ENCODE results near the gene CCR4. TPM values are rescaled to one million over a fixed set of nuclear protein-coding genes. Genes with fewer than 3 reads are reported as not detected.
"Not testable (repeated sequence)": the region's sequence is repeated elsewhere in the genome, so short reads cannot be mapped to it uniquely, and the experiment has no call there.

CCR4 gene
- total and polyA plus RNA-seq, 4 donors: 0.08 to 0.20 (median 0.14) TPM

DNA sequence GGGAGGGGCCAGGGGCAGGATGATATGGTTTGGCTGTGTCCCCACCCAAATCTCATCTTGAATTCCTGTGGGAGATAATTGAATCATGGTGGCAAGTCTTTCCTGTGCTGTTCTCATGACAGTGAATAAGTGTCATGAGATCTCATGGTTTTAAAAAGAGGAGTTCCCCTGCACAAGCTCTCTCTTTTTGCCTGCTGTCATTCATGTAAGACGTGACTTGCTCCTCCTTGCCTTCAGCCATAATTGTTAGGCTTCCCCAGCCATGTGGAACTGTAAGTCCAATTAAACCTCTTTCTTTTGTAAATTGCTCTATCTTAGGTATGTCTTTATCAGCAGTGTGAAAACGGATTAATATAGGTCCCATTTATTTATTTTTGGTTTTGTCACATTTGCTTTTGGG, 20.2 kb upstream of the CCR4 start:
- H3K27me3 ChIP-seq (ENCODE audit: control insufficient read depth, insufficient read depth, low read length); H3K36me3 ChIP-seq (ENCODE audit: control insufficient read depth, insufficient read depth, low read length); DNase-seq (ENCODE audit: low read depth in 4 of 6, low spot score in 6 of 6); H3K27ac ChIP-seq (ENCODE audit: low read depth, low read length); H3K9me3 ChIP-seq (ENCODE audit: control insufficient read depth, insufficient read depth, low read length); H3K4me3 ChIP-seq (ENCODE audit: low read depth, low read length); H3K4me1 ChIP-seq (ENCODE audit: control insufficient read depth, insufficient read depth, low read length): not testable (repeated sequence)
- WGBS (ENCODE audit: insufficient coverage): no CpG with 5 or more reads among the region's 2 CpGs

DNA sequence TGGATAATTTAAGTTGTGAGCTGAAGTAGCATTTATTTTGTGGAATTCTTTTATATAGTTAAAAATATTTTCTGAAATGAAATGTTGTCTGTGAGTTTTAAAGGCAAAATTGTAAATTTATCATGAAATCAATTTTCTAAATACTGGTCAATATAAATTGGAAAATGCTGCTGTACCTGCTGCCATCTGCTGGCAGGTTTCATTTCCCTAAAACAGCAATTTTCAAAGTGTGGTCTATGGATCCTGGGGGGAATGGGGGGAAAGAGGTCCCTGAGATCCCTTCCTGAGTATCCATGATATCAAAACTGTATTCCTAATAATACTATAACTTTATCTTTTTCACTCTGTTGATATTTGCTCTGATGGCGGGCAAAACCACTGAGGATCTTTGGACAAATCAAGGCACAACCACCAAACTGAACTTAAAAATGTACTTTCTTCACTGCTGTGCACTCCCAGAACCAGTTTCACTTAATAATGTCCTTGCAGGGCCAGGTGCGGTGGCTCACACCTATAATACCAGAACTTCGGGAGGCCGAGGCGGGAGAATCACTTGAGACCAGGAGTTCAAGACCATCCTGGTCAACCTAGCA, 17.2 kb upstream of the CCR4 start:
- Histone ChIP-seq H3K36me3 (ENCODE audit: control insufficient read depth, insufficient read depth, low read length) (no peaks in the 10 kb centered on the region), H3K27ac (ENCODE audit: low read depth, low read length) (no peak overlapping the region), H3K27me3 (ENCODE audit: control insufficient read depth, insufficient read depth, low read length) (no peaks in the 10 kb centered on the region), H3K4me1 (ENCODE audit: control insufficient read depth, insufficient read depth, low read length) (no peaks in the 10 kb centered on the region), H3K4me3 (ENCODE audit: low read depth, low read length) (no peak overlapping the region), H3K9me3 (ENCODE audit: control insufficient read depth, insufficient read depth, low read length) (no peaks in the 10 kb centered on the region)
- WGBS (ENCODE audit: insufficient coverage): 90% methylated on average over 4 of the region's 5 CpGs
- DNase-seq (ENCODE audit: low read depth in 4 of 6, low spot score in 6 of 6): peak in 5 of 6 donors; percentile 4 to 73 (median 26)

DNA sequence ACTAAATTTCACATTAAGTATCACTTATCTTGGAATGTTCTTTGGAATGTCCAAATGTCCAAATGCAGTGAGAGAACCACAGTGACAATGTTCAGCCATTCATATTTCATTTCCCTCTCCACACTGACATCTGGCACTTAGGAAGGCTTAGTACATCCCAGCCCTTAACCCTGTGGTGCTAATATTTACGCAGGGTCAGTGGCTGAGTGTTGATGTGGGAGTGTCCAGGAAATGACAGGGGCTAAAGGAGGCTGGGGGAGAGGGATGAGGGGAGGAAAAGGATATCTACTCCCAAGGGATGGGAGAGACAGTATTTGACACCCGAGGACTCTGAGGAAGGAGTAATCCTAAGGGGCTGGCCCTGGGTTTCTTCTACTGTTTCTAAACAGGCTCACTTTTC, 14.1 kb upstream of the CCR4 start:
- 17% methylated on average over 1 of the region's 2 CpGs for WGBS (ENCODE audit: insufficient coverage)
- Histone ChIP-seq H3K36me3 (ENCODE audit: control insufficient read depth, insufficient read depth, low read length) (no peaks in the 10 kb centered on the region), H3K4me1 (ENCODE audit: control insufficient read depth, insufficient read depth, low read length) (no peaks in the 10 kb centered on the region), H3K27me3 (ENCODE audit: control insufficient read depth, insufficient read depth, low read length) (no peaks in the 10 kb centered on the region), H3K4me3 (ENCODE audit: low read depth, low read length) (no peak overlapping the region), H3K9me3 (ENCODE audit: control insufficient read depth, insufficient read depth, low read length) (no peaks in the 10 kb centered on the region), H3K27ac (ENCODE audit: low read depth, low read length) (no peak overlapping the region)
- no peak for DNase-seq (ENCODE audit: low read depth in 4 of 6, low spot score in 6 of 6)

DNA sequence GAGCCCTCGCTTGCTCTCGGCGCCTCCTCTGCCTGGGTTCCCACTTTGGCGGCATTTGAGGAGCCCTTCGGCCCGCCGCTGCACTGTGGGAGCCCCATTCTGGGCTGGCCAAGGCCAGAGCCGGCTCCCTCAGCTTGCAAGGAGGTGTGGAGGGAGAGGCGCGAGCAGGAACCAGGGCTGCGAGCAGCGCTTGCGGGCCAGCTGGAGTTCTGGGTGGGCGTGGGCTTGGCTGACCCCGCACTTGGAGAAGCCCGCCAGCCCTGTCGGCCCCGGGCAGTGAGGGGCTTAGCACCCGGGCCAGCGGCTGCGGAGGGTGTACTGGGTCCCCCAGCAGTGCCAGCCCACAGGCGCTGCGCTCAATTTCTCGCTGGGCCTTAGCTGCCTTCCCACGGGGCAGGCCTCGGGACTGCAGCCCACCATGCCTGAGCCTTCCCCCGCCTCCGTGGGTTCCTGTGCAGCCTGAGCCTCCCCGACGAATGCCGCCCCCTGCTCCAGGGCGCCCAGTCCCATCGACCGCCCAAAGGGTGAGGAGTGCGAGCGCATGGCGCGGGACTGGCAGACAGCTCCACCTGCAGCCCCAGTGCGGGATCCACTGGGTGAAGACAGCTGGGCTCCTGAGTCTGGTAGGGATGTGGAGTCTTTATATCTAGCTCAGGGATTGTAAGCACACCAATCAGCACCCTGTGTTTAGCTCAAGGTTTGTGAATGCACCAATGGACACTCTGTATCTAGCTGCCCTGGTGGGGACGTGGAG, 11.7 kb upstream of the CCR4 start:
- 96% methylated on average over 32 of the region's 40 CpGs for WGBS (ENCODE audit: insufficient coverage)
- not testable (repeated sequence) for H3K27ac ChIP-seq (ENCODE audit: low read depth, low read length); H3K27me3 ChIP-seq (ENCODE audit: control insufficient read depth, insufficient read depth, low read length); H3K4me3 ChIP-seq (ENCODE audit: low read depth, low read length); DNase-seq (ENCODE audit: low read depth in 4 of 6, low spot score in 6 of 6); H3K36me3 ChIP-seq (ENCODE audit: control insufficient read depth, insufficient read depth, low read length); H3K4me1 ChIP-seq (ENCODE audit: control insufficient read depth, insufficient read depth, low read length); H3K9me3 ChIP-seq (ENCODE audit: control insufficient read depth, insufficient read depth, low read length)

DNA sequence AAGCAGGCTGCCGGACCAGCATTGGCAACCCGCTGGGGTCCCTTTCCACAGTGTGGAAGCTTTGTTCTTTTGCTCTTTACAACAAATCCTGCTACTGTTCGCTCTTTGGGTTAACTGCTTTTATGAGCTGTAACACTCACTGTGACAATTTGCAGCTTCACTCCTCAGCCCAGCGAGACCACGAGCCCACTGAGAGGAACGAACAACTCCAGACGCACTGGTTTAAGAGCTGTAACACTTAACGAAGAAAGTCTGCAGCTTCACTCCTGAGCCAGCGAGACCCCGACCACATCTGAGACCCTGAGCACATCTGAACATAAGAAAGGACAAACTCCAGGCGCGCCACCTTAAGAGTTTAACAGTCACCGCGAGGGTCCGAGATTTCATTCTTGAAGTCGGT, 10.7 kb upstream of the CCR4 start:
- Histone ChIP-seq H3K4me3 (ENCODE audit: low read depth, low read length) (no peak overlapping the region), H3K36me3 (ENCODE audit: control insufficient read depth, insufficient read depth, low read length) (no peaks in the 10 kb centered on the region), H3K4me1 (ENCODE audit: control insufficient read depth, insufficient read depth, low read length) (no peaks in the 10 kb centered on the region), H3K9me3 (ENCODE audit: control insufficient read depth, insufficient read depth, low read length) (no peaks in the 10 kb centered on the region), H3K27ac (ENCODE audit: low read depth, low read length) (no peak overlapping the region), H3K27me3 (ENCODE audit: control insufficient read depth, insufficient read depth, low read length) (no peaks in the 10 kb centered on the region)
- 77% methylated on average over 13 of the region's 16 CpGs for WGBS (ENCODE audit: insufficient coverage)
- no peak for DNase-seq (ENCODE audit: low read depth in 4 of 6, low spot score in 6 of 6)

DNA sequence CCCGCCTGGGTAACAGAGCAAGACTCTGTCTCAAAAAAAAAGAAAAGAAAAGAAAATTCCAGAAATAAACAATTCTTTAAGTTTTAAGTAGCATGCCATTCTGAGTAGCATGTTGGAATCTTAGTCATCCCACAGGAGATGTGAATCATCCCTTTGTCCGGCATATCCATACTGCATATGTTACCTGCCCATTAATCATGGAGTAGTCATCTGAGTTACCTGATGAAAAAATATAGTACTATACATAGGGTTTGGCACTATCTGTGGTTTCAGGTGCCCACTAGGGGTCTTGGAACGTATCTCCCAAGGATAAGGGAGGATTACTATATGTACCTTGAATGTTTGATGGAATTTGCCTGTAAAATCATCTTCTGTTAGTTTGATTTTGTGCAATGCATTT, 6.3 kb upstream of the CCR4 start:
- Histone ChIP-seq H3K36me3 (ENCODE audit: control insufficient read depth, insufficient read depth, low read length) (no peaks in the 10 kb centered on the region), H3K9me3 (ENCODE audit: control insufficient read depth, insufficient read depth, low read length) (no peaks in the 10 kb centered on the region), H3K27ac (ENCODE audit: low read depth, low read length) (no peak overlapping the region), H3K4me1 (ENCODE audit: control insufficient read depth, insufficient read depth, low read length) (no peaks in the 10 kb centered on the region), H3K4me3 (ENCODE audit: low read depth, low read length) (no peak overlapping the region), H3K27me3 (ENCODE audit: control insufficient read depth, insufficient read depth, low read length) (no peaks in the 10 kb centered on the region)
- no CpG with 5 or more reads among the region's 3 CpGs for WGBS (ENCODE audit: insufficient coverage)
- DNase-seq (ENCODE audit: low read depth in 4 of 6, low spot score in 6 of 6): no peak

DNA sequence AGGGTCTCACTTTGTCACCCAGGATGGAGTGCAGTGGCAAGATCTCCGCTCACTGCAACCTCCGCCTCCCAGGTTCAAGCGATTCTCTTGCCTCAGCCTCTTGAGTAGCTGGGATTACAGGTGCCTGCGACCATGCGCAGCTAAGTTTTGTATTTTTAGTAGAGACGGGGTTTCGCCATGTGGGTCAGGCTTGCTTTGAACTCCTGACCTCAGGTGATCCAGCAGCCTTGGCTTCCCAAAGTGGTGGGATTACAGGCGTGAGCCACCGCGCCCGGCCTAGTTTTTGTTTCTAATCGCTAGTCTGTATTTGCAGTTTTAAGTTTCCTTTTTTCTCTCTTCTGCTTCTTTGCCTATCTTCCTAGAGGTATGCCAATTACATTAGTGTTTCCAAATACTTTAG, 5.8 kb upstream of the CCR4 start:
- H3K27me3 ChIP-seq (ENCODE audit: control insufficient read depth, insufficient read depth, low read length); H3K4me1 ChIP-seq (ENCODE audit: control insufficient read depth, insufficient read depth, low read length); DNase-seq (ENCODE audit: low read depth in 4 of 6, low spot score in 6 of 6); H3K36me3 ChIP-seq (ENCODE audit: control insufficient read depth, insufficient read depth, low read length); H3K27ac ChIP-seq (ENCODE audit: low read depth, low read length); H3K9me3 ChIP-seq (ENCODE audit: control insufficient read depth, insufficient read depth, low read length); H3K4me3 ChIP-seq (ENCODE audit: low read depth, low read length): not testable (repeated sequence)
- WGBS (ENCODE audit: insufficient coverage): 94% methylated on average over 8 of the region's 12 CpGs

DNA sequence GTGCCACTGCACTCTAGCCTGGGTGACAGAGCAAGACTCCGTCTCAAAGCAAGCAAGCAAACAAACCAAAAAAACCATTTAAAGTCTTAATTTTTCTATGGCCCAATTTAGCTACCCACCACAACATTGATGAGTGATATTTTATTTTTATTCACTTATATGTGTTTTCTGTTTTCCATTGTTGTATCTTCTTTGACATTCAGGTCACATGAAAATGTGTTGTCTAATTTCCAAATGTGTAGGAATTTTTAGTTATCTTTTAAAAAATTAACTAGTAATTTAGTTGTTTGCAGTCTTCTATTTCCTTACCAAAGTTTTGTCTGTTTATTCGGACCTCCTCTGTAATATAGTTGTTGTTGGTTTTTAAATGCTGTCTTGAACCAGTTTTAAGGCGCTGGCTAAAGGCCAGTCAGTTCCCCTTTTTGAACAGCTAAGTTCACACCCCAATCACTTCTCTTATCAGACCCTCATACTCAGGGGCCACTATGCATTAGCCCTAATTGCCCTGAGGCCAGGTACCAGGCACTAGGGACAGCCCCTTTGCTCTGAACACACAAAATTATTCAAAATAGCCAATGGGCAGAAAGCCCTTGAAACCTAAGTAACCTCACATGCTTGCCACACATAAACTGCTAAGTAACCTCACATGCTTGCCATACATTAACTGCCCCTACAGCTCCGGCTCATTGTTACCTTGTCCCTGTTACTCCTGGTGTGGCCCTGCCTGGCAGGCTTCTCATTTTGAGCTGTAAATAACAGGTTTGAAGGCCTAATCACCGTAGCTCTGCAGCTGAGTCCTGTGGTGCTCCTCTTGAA, 4.3 kb upstream of the CCR4 start:
- Histone ChIP-seq H3K4me1 (ENCODE audit: control insufficient read depth, insufficient read depth, low read length) (no peaks in the 10 kb centered on the region), H3K9me3 (ENCODE audit: control insufficient read depth, insufficient read depth, low read length) (no peaks in the 10 kb centered on the region), H3K27ac (ENCODE audit: low read depth, low read length) (no peak overlapping the region), H3K4me3 (ENCODE audit: low read depth, low read length) (no peak overlapping the region), H3K36me3 (ENCODE audit: control insufficient read depth, insufficient read depth, low read length) (no peaks in the 10 kb centered on the region), H3K27me3 (ENCODE audit: control insufficient read depth, insufficient read depth, low read length) (no peaks in the 10 kb centered on the region)
- WGBS (ENCODE audit: insufficient coverage): 69% methylated on average over 2 of the region's 5 CpGs
- no peak for DNase-seq (ENCODE audit: low read depth in 4 of 6, low spot score in 6 of 6)

DNA sequence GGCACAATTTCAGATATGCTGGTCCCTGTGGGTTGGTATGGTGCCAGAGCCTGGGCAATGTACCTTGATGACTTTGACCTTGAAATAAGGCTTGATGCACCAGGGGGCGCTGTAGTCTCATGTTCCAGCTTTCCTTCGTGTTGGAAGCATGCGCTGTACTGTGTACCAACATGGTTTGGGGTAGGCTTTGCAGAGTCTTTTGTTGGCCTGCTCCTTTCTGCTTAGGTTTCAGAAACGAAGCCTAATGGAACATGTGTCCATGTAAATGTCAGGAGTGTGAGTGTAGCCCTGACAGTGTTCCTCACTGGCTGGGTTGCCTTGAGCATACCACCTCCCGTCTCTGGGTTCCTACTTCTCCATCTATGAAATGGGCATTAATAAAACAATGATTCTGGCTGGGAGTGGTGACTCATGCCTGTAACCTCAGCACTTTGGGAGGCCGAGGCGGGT, 3.6 kb upstream of the CCR4 start:
- WGBS (ENCODE audit: insufficient coverage): 31% methylated on average over 4 of the region's 7 CpGs

More for the DNA sequence above, 3.6 kb upstream of the CCR4 start:
- Histone ChIP-seq H3K27ac (ENCODE audit: low read depth, low read length) (no peak overlapping the region), H3K27me3 (ENCODE audit: control insufficient read depth, insufficient read depth, low read length) (no peaks in the 10 kb centered on the region), H3K36me3 (ENCODE audit: control insufficient read depth, insufficient read depth, low read length) (no peaks in the 10 kb centered on the region), H3K9me3 (ENCODE audit: control insufficient read depth, insufficient read depth, low read length) (no peaks in the 10 kb centered on the region), H3K4me1 (ENCODE audit: control insufficient read depth, insufficient read depth, low read length) (no peaks in the 10 kb centered on the region), H3K4me3 (ENCODE audit: low read depth, low read length) (no peak overlapping the region)
- peak in 5 of 6 donors; percentile 13 to 66 (median 26) for DNase-seq (ENCODE audit: low read depth in 4 of 6, low spot score in 6 of 6)
